HG03097 (cell line): ENCODE measurements around the gene PRIM1.

Source experiments
- ATAC-seq: cut with Tn5 transposase; IDR thresholded peaks from one replicate; pipeline ENCODE4 v1.9.1; 2021; ENCODE audit not compliant: unreplicated experiment, low FRiP score

The PRIM1 gene

GRCh38 chr12:56682323-56682722 is 69.8 kb downstream of the PRIM1 start:
- ATAC-seq, result no peak
